Natural killer cell (primary cell): Measurements from ENCODE around the gene CWC27. TPM values are rescaled to one million over a fixed set of nuclear protein-coding genes. Genes with fewer than 3 reads are reported as not detected.

Experiments
- ATAC-seq, 3 donors: fragments of 150-1000 bp in 2 of 3; fragments of 200-7000 bp in 1 of 3; cut with Tn5 transposase; 1 replicate in 1 of 3; 2 replicates in 2 of 3; pipeline ENCODE4 v1.10.0; 2021; ENCODE audit warnings: mild to moderate bottlenecking in 2 of 3, moderate library complexity in 2 of 3
- DNase-seq, 2 donors: peaks; one replicate each; pipeline versions ENCODE4 v3.0.0 to v3.0.0-alpha.2; 2013 to 2021; ENCODE audit warnings: mixed read lengths in 1 of 2
- H3K27ac ChIP-seq: one replicate; pipeline ENCODE4 v1.5.1; 2013; ENCODE audit warnings: mild to moderate bottlenecking, low read length
- H3K27me3 ChIP-seq: one replicate; pipeline ENCODE4 v1.6.1; 2013; ENCODE audit warnings: low read length; ENCODE audit not compliant: control insufficient read depth, insufficient read depth
- H3K36me3 ChIP-seq: one replicate; pipeline ENCODE4 v1.6.1; 2013; ENCODE audit warnings: low read length; ENCODE audit not compliant: control insufficient read depth, insufficient read depth
- H3K4me1 ChIP-seq: one replicate; pipeline ENCODE4 v1.6.1; 2013; ENCODE audit warnings: low read length; ENCODE audit not compliant: control insufficient read depth, insufficient read depth
- H3K4me3 ChIP-seq: one replicate; pipeline ENCODE4 v1.5.1; 2013; ENCODE audit warnings: low read length
- H3K9me3 ChIP-seq: one replicate; pipeline ENCODE4 v1.6.1; 2013; ENCODE audit warnings: low read length; ENCODE audit not compliant: control insufficient read depth, insufficient read depth
- H3K27ac Mint-ChIP-seq, 2 donors: one replicate each; pipeline ENCODE4 v1.8.0; 2022; ENCODE audit warnings: mild to moderate bottlenecking in 2 of 2, mixed read lengths in 2 of 2, moderate library complexity in 1 of 2
- H3K27me3 Mint-ChIP-seq, 2 donors: one replicate each; pipeline ENCODE4 v1.8.0; 2022; ENCODE audit warnings: low read depth in 2 of 2, mixed read lengths in 2 of 2
- H3K36me3 Mint-ChIP-seq: one replicate; pipeline ENCODE4 v1.8.0; 2022; ENCODE audit warnings: mixed read lengths
- H3K4me1 Mint-ChIP-seq, 2 donors: one replicate each; pipeline ENCODE4 v1.8.0; 2022; ENCODE audit warnings: mixed read lengths in 2 of 2
- H3K4me3 Mint-ChIP-seq: one replicate; pipeline ENCODE4 v1.8.0; 2022; ENCODE audit warnings: mild to moderate bottlenecking, moderate library complexity, mixed read lengths
- H3K9me3 Mint-ChIP-seq, 2 donors: one replicate each; pipeline ENCODE4 v1.8.0; 2022; ENCODE audit warnings: mixed read lengths in 2 of 2
- CTCF ChIP-seq: fragments of 200-600 bp; IDR thresholded peaks from one replicate; pipeline ENCODE4 v1.8.0; 2022; ENCODE audit warnings: antibody characterized with exemption
- WGBS: methylation state at CpG from one replicate; pipeline ENCODE4 v1.1.7; 2013; ENCODE audit warnings: missing lambda C conversion rate; ENCODE audit not compliant: insufficient coverage; 5-methylcytosine and 5-hydroxymethylcytosine counted together
- intact Hi-C: fragments of 100-400 bp; cut with micrococcal nuclease; formaldehyde crosslinking; loops from one replicate; pipeline ENCODE4 v1.14.2; 2022
- total RNA-seq, 4 donors: library from RNA; stranded (reverse); fragments of 120-200 nt in 1 of 4; gene quantifications; one replicate each; pipeline versions ENCODE4 v1.2.3 to v1.2.4, GENCODE V29; 2013 to 2022

The CWC27 gene
- total RNA-seq, 3 donors from 2014 or later (not counting 1 experiment from before 2014, with no cell fraction given) = 21.6 to 26.3 (median 25.7) TPM

GRCh38 chr5:65013166-65013565, 244.4 kb downstream of the CWC27 start:
- H3K36me3 ChIP-seq = no peaks in the 10 kb centered on the region
- Mint-ChIP-seq H3K4me1 (no peaks in the 10 kb centered on the region), H3K27ac (no peak overlapping the region), H3K27me3 (no peaks in the 10 kb centered on the region), H3K9me3 (no peaks in the 10 kb centered on the region), H3K36me3 (no peaks in the 10 kb centered on the region), H3K4me3 (no peak overlapping the region)
- H3K27ac ChIP-seq = no peak overlapping the region
- intact Hi-C loops = no loop called here
- no peak for TF ChIP-seq CTCF
- no peak for DNase-seq
- ATAC-seq = no peak
- H3K9me3 ChIP-seq = no peaks in the 10 kb centered on the region
- 100% methylated on average over 1 of the region's 1 CpG for WGBS
- no peaks in the 10 kb centered on the region for H3K4me1 ChIP-seq
- H3K4me3 ChIP-seq = no peak overlapping the region
- H3K27me3 ChIP-seq = no peaks in the 10 kb centered on the region

- Mint-ChIP-seq H3K4me3 (no peak overlapping the region), H3K27me3 (no peaks in the 10 kb centered on the region), H3K4me1 (peaks cover 0 to 1% of the 10 kb centered on the region in 2 donors), H3K36me3 (no peaks in the 10 kb centered on the region), H3K9me3 (no peaks in the 10 kb centered on the region), H3K27ac (no peak overlapping the region)
- no peak for ATAC-seq
- no peaks in the 10 kb centered on the region for H3K27me3 ChIP-seq
- intact Hi-C loops = no loop called here
- H3K36me3 ChIP-seq = no peaks in the 10 kb centered on the region
- H3K4me3 ChIP-seq = no peak overlapping the region
- no peaks in the 10 kb centered on the region for H3K4me1 ChIP-seq
- TF ChIP-seq CTCF = no peak
- no peaks in the 10 kb centered on the region for H3K9me3 ChIP-seq
- no peak for DNase-seq
- 83% methylated on average over 2 of the region's 2 CpGs for WGBS
- H3K27ac ChIP-seq = no peak overlapping the region
Observed at GRCh38 chr5:65014769-65015168, 246.0 kb downstream of the CWC27 start.

GRCh38 chr5:65015767-65016166, 247.0 kb downstream of the CWC27 start:
- no peaks in the 10 kb centered on the region for H3K9me3 ChIP-seq
- H3K4me1 ChIP-seq = no peaks in the 10 kb centered on the region
- Mint-ChIP-seq H3K36me3 (no peaks in the 10 kb centered on the region), H3K27ac (no peak overlapping the region), H3K4me1 (peaks cover 0 to 10% of the 10 kb centered on the region in 2 donors), H3K27me3 (no peaks in the 10 kb centered on the region), H3K9me3 (no peaks in the 10 kb centered on the region), H3K4me3 (no peak overlapping the region)
- H3K27ac ChIP-seq = no peak overlapping the region
- H3K27me3 ChIP-seq = no peaks in the 10 kb centered on the region
- intact Hi-C loops = no loop called here
- ATAC-seq (no peak), DNase-seq (no peak)
- TF ChIP-seq CTCF = no peak
- H3K36me3 ChIP-seq = no peaks in the 10 kb centered on the region
- H3K4me3 ChIP-seq = no peak overlapping the region
- WGBS = 100% methylated on average over 1 of the region's 3 CpGs

GRCh38 chr5:65017636-65018035, 248.9 kb downstream of the CWC27 start:
- Histone ChIP-seq H3K9me3 (no peaks in the 10 kb centered on the region), H3K27me3 (no peaks in the 10 kb centered on the region), H3K4me3 (no peak overlapping the region), H3K27ac (no peak overlapping the region), H3K36me3 (no peaks in the 10 kb centered on the region), H3K4me1 (no peaks in the 10 kb centered on the region)
- ATAC-seq (no peak), DNase-seq (no peak)
- H3K27ac Mint-ChIP-seq = no peak overlapping the region
- H3K4me1 Mint-ChIP-seq = peaks cover 9 to 19% of the 10 kb centered on the region in 2 donors
- H3K27me3 Mint-ChIP-seq = no peaks in the 10 kb centered on the region
- no peak for TF ChIP-seq CTCF
- H3K9me3 Mint-ChIP-seq = no peaks in the 10 kb centered on the region
- H3K36me3 Mint-ChIP-seq = no peaks in the 10 kb centered on the region
- no peak overlapping the region for H3K4me3 Mint-ChIP-seq
- intact Hi-C loops = no loop called here
